ENCODE data around the gene MMP23B. TPM values are rescaled to one million over a fixed set of nuclear protein-coding genes. Genes with fewer than 3 reads are reported as not detected.
"Not testable (repeated sequence)": the region's sequence is repeated elsewhere in the genome, so short reads cannot be mapped to it uniquely, and the experiment has no call there.

MMP23B gene
- polyA plus RNA-seq, 1 donor, result 38.1 TPM

DNA sequence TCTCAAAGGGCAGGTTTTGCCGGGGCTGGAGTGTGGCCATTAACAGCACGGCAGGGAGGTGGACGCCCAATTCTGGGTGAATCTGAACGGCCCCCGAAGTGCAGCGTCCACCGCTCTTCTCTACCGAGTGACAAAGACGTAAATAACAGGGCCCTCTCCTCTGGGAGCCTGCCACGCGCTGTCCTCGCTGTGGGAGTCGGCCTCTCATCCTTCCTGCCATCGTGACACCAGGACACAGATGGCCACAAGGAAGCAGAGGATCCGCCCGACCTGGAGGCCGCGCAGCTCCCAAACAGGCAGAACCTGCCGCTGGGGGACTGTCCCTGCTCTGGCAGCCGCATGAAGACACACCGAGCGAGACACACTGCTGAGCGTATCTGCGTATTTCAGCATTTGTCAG lies 38.9 kb downstream of the MMP23B start:
- no peak for DNase-seq

DNA sequence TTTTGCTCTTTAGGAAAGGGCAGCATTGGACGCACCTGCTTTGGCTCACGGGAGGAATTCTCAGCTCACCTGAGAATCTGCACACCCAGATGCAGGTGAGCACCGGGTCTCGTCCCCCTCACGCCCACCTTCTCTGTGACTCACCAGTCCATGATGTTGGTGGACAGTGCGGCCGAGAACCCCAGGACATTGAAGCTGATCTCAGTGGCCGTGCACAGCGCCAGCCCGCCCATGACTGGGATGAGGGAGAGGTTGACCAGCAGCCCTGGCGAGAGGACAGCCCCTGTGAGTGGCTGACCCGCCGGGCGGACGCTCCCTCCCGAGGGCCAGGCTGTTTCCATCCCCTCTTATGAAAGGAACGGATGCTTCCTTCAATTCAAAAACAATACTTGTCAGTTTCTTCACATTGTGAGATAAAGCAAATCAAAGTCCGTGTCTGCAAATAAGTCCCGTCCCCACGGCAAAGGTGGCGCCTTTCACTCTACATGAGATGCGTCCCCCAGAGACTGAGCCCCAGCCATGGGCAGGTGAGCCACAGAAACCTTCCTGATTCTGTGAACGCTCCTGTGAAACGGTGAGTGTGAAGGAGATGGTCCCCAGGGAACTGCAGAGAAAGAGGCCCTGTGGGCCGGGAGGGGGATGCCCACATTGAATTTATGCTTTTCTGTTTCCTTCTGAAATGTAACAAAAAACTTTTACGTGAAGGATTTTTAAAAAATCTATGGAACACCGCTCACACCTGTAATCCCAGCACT lies 39.6 kb downstream of the MMP23B start:
- no peak for DNase-seq

DNA sequence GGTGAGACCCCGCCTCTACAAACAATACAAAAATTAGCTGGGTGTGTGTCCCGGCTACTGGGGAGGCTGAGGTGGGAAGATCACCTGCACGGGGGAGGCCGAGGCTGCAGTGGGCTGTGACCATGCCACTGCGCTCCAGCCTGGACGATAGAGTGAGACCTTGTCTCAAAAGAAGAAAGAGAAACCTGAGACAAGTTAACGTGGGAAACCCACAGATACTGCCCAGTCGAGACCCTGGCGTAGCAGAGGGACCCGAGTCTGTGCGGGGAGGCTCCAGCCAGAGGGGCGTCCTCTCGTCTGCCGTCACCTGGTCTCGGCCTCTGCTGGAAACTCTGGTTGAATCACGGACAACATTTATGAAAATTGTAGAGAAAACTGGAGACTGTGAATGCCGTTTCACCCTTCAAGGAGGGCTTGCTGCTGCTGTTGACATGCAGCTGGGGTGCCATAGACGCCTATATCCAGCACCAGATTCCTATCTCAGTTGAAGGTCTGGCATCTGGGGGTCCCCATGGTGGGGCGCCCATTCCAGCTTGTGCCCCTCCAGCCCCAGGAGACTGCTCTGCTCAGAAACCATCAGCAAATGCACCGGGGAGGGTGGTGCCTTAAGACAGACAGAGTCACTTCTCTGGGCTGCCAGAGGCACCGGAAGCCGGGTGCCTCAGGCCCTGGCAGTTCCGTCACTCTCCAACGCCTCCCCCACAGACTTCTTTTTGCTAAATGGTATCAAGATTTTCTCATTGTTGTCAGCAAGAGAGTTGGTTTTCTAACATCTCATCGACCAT lies 40.4 kb downstream of the MMP23B start:
- DNase-seq, result no peak

DNA sequence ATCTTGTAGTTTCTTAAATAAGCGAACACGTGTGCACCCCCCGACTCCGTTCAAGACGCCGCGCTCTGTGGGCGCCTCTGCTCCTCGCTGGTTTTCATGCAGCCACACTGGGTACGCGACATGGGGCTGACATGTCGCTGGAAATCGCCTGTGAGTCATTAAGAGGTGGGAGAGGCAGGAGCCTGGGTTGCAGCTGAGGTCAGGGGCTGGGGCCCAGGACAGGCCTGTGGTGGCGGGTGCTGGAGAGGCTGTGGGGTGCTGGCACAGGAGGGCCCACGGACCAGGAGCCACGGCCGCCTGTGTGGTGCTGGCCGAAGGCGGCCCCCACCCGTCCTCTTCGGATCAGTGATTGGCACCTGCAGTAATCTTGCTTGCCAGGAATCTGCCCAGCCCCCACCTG lies 42.8 kb downstream of the MMP23B start:
- DNase-seq, result not testable (repeated sequence)

DNA sequence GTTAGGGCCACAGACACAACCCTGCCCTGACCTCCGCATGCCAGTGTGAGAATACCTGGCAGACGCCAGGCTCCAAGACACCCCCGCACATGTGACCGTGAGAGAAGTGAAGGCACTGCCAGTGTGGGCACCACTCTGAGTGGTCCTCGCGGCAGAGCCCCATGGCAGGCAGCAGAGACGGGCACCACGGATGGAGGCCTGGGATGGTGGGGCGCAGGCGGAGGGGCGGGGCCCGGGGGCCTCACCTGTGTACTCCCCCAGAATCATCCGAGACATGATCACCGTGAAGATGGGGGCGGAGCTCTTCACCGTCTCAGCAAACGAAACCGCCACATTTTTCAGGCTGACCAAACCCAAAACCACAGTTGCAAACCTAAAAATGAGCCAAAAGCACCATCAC lies 43.2 kb downstream of the MMP23B start:
- not testable (repeated sequence) for DNase-seq

DNA sequence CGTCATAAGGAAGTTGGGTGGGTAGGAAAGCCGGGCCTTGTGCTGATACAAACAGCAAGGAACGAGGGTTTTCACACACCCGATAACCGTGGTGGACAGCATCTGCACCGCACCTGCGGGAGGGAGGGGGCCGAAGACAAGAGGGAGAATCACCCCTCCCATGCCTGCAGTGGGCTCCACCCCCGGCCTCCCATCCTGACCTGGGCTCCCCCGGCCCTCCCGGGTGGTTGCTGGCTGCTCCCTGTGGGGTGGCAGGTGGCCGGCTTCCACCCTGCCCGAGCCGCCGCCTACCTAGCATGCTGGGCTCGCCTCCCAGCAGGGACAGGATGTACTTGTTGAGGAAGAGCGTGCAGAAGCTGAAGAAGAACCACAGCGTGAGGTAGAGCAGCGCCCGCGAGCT lies 44.1 kb downstream of the MMP23B start:
- DNase-seq, result not testable (repeated sequence)

DNA sequence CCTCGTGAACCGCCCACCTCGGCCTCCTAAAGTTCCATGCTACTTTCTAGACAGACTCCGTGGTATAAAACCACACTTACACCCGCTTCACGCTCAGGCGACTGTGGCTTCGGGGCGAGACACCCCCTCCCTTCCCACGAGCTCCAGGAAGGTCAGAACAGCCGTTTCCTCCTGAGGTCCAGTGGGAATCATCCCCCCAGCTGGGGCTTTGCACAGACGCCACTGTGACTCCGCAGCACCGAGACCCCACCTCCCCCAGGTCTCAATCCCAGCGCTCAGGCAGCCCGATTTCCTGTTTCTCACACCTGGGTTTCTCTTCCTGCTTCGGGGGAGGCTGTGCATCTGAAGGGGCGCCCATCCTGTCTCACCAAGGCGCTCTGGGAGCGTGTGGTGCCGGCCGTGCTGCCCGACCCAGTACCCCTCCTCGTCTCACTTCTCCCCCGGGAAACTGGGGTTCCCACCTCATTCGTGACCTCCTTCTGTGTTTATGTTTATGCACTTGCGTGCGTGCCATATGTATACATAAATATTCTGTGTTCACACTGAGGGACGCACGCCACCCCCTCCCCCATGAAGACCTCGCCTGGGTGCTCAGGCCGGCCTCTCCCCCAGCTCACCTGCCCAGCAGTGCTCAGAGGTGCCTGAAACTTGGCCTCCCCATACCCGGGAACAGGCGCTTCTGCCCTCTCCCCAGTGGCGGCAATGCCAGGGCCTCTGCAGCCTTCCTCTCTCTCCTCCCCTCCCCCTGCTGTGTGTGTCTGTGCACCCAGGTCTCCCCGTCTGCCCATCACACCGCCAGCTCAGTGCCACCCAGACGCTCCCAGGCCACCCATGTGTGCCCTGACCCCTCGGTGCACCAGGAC lies 46.0 kb downstream of the MMP23B start:
- no peak for DNase-seq

DNA sequence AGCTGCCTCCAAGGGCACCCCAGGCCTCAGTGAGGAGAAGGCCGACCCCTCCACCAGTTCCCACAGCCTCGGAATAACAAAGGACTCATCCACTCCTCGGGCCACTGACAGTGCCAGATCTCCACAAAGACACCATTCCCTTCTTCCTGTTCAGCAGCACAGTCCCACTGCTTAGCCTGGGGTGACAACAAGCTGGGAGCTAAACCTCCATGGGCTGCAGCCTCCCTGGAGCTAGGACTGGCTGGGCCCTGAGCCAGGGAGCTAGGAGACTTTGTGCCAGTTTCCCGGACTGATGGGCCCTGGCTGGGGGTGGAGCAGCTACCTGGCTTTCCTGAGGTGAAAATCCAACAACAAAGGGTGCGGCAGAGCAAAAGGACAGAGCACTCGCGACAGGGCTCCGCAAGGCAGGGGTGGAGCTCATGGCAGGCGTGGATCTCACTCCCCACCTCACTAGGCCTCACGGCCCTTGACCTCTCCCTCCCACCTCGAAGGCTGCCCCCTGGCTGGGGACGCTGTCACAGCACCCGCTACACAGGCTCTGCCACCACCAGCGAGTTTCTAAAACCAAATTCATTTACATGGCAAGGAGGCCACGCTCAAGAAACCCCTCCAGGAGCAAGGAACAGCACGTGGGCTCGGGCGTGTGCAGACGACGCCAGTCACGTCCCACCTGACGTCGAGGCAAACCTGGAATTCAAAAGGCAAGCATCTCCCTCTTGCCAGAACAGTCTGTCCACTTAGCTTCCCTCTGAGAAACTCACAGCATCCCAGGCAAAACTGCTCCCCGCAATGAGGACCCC lies 46.8 kb downstream of the MMP23B start:
- no peak for DNase-seq

DNA sequence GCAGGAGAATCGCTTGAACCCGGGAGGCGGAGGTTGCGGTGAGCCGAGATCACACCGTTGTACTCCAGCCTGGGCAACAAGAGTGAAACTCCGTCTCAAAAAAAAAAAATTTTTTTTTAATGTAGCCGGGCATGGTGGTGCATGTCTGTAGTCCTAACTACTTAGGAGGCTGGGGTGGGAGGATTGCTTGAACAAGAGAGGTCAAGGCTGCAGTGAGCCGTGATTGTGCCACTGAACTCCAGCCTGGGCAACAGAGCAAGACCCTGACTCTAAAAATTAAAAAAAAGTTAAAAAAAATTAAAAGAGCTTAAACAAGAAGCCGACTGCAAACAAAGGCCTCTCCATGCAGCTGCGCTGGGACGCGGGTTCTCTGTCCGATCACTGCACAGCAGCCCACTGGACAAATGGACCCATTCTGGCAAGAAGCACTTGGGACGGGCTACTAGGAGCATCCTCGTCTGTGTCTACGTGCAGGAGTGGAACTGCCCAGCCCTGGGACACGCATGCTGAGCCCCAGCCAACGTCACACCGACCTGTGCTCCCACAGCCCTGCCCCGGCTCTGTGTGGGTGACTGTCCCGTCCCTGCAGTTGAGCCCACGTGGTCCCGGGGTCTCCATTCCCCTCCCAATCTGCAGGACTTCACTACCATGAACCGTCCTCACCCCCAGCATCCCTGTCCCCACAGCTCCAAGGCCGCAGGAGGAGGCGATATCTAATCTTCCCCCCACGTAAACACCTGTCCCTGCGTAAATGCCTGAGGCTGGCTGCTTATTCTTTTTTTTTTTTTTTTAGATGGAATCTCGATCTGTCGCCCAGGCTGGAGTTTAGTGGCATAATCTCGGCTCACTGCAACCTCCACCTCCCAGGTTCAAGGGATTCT lies 48.3 kb downstream of the MMP23B start:
- no peak for DNase-seq

DNA sequence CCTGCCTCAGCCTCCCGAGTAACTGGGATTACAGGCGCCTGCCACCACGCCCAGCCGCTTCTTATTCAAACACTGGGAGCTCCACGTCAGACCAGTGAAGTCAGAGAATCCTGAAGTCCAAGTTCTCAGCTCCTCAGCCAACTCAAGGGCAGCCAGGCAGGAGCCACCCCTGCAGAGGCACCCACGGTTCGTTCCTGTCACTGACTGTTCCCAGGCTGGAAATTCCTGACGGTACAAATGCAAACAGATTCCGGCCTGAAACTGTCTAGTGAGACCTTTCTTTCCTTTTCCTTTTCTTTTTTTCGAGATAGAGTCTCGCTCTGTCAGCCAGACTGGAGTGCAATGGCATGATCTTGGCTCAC lies 48.9 kb downstream of the MMP23B start:
- DNase-seq, result no peak

DNA sequence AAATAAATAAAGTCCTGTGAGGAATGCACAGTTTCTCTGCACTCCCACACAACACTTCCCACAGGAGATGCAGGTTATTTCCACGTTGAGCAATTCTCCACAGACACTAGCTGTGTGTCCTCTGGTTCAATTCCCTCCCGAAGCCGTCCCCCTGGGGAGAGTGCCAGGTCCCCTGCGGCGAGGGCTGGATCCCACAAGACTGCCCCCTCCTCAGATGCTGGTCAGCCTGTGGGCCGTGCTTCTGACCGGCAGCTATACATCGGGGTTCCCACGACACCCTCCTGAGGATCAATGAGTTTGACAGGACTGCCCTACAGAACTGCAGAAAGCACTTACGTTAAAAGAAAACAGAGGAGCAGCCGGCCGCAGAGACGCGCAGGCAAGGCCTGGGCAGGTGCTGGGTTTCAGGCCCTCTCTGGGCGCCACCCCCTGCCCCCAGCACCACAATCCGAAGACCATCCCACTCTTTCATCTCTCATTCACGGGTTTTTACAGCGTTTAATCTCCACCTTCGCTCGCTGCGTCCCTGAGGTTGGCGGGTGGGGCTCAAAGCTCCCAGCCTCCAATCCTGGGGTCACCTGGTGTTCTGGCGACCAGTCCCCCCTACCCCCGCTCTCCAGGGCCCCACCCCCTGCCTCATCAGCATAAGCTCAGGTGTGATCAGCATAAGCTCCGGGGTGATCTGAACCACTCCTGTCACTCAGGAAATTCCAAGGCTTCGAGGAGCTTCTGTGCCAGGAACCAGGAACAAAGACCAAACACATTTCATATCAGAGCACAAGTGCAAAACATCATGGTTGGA lies 51.3 kb downstream of the MMP23B start:
- no peak for DNase-seq

Other genes starting within 250 kb of the MMP23B start
- 174 TPM for gene CCNL2, start 232.8 kb upstream of the MMP23B start, polyA plus RNA-seq (ENCODE audit: insufficient read length)
- 91.1 TPM for gene MRPL20, start 224.9 kb upstream of the MMP23B start, polyA plus RNA-seq (ENCODE audit: insufficient read length)
- gene ANKRD65, start 210.9 kb upstream of the MMP23B start, polyA plus RNA-seq (ENCODE audit: insufficient read length), result 24.7 TPM
- gene VWA1, start 196.5 kb upstream of the MMP23B start, polyA plus RNA-seq (ENCODE audit: insufficient read length), result 72.5 TPM
- 0.90 TPM for gene ATAD3C, start 182.5 kb upstream of the MMP23B start, polyA plus RNA-seq (ENCODE audit: insufficient read length)
- gene ATAD3B, start 160.4 kb upstream of the MMP23B start, polyA plus RNA-seq (ENCODE audit: insufficient read length), result 13.0 TPM
- gene ATAD3A, start 120.0 kb upstream of the MMP23B start, polyA plus RNA-seq (ENCODE audit: insufficient read length), result 23.1 TPM
- 4.8 TPM for gene TMEM240, start 91.5 kb upstream of the MMP23B start, polyA plus RNA-seq (ENCODE audit: insufficient read length)
- gene SSU72, start 57.3 kb upstream of the MMP23B start, polyA plus RNA-seq (ENCODE audit: insufficient read length), result 92.1 TPM
- 3.0 TPM for gene FNDC10, start 32.0 kb upstream of the MMP23B start, polyA plus RNA-seq (ENCODE audit: insufficient read length)
- 92.6 TPM for gene MIB2, start 16.7 kb upstream of the MMP23B start, polyA plus RNA-seq (ENCODE audit: insufficient read length)
- gene CDK11B, start 26.8 kb downstream of the MMP23B start, polyA plus RNA-seq (ENCODE audit: insufficient read length), result 39.0 TPM
- 37.7 TPM for gene SLC35E2B, start 60.6 kb downstream of the MMP23B start, polyA plus RNA-seq (ENCODE audit: insufficient read length)
- gene CDK11A, start 92.2 kb downstream of the MMP23B start, polyA plus RNA-seq (ENCODE audit: insufficient read length), result 27.0 TPM
- gene NADK, start 146.3 kb downstream of the MMP23B start, polyA plus RNA-seq (ENCODE audit: insufficient read length), result 32.4 TPM

Measured in hindlimb muscle (tissue), 1 donor.